GM12878 (cell line): Measurements from ENCODE around the gene FBXO17.

Experiments
- ASH2L ChIP-seq: fragments of 300-600, 200-600 bp; sonication (generic); IDR thresholded peaks from 2 replicates; pipeline ENCODE4 v1.6.1; 2017; ENCODE audit warnings: low read depth, mild to moderate bottlenecking, borderline replicate concordance
- CEBPB ChIP-seq, 2 experiments: fragments of 150-350 bp in 1 of 2; IDR thresholded peaks; 2 replicates each; pipeline ENCODE4 v1.6.1; 2012 to 2014; ENCODE audit warnings: low read depth in 2 of 2, low read length in 2 of 2, borderline replicate concordance in 1 of 2, inconsistent platforms in 1 of 2
- CTCF ChIP-seq, 3 experiments: IDR thresholded peaks in 2 of 3; conservative IDR thresholded peaks in 1 of 3; 2 replicates each; pipeline ENCODE4 v1.5.1; 2011; ENCODE audit warnings: low read depth in 3 of 3, low read length in 3 of 3, mild to moderate bottlenecking in 3 of 3, control low read depth in 2 of 3, moderate library complexity in 2 of 3, inconsistent platforms in 1 of 3, mixed read lengths in 1 of 3; ENCODE audit not compliant: control insufficient read depth in 2 of 3, insufficient read depth in 1 of 3; ENCODE audit errors: extremely low read depth in 1 of 3
- FOXK2 ChIP-seq: fragments of 450-650 bp; IDR thresholded peaks from 2 replicates; pipeline ENCODE4 v1.6.1; 2017; ENCODE audit warnings: mild to moderate bottlenecking, moderate library complexity
- JUNB ChIP-seq: IDR thresholded peaks from 2 replicates; pipeline ENCODE4 v1.6.1; 2016; ENCODE audit warnings: antibody characterized with exemption, mild to moderate bottlenecking
- JUND ChIP-seq: IDR thresholded peaks from 2 replicates; pipeline ENCODE4 v1.6.1; 2012; ENCODE audit warnings: low read depth, mild to moderate bottlenecking, low read length, improper control_type of control experiment, moderate library complexity
- NR2C2 ChIP-seq: IDR thresholded peaks from 2 replicates; pipeline ENCODE4 v1.6.1; 2011; ENCODE audit warnings: borderline replicate concordance, low read depth; ENCODE audit not compliant: control insufficient read depth, insufficient read length
- NR2F1 ChIP-seq: fragments of 450-650 bp; conservative IDR thresholded peaks from 2 replicates; pipeline ENCODE4 v1.6.1; 2017; ENCODE audit warnings: mild to moderate bottlenecking
- POLR2AphosphoS5 ChIP-seq: IDR thresholded peaks from 2 replicates; pipeline ENCODE4 v1.6.1; 2011; ENCODE audit warnings: mild to moderate bottlenecking, low read length, inconsistent platforms
- SREBF2 ChIP-seq: IDR thresholded peaks from 2 replicates; pipeline ENCODE4 v1.6.1; 2012; ENCODE audit warnings: mild to moderate bottlenecking, low read length
- YY1 ChIP-seq: IDR thresholded peaks from 2 replicates; pipeline ENCODE4 v1.6.1; 2011; ENCODE audit warnings: low read depth, mild to moderate bottlenecking, low read length
- ZBTB33 ChIP-seq: fragments of 450-650 bp; IDR thresholded peaks from 2 replicates; pipeline ENCODE4 v1.6.1; 2017; ENCODE audit warnings: mild to moderate bottlenecking
- ZNF384 ChIP-seq: IDR thresholded peaks from 2 replicates; pipeline ENCODE4 v1.6.1; 2012; ENCODE audit warnings: low read depth, mild to moderate bottlenecking, low read length, improper control_type of control experiment, borderline replicate concordance

GRCh38 chr19:38952395-38953165 is 23.0 kb downstream of the FBXO17 start:
- TF ChIP-seq JUNB (no peak), SREBF2 (no peak), FOXK2 (no peak), CTCF (IDR thresholded peaks at IDR 0.05 in 2 of 3, conservative IDR thresholded peaks at IDR 0.05 in 1 of 3; ENCODE audit: control insufficient read depth in 2 of 3, extremely low read depth in 1 of 3, insufficient read depth in 1 of 3, low read depth in 3 of 3, low read length in 3 of 3) (peak; percentile 46 to 53 (median 52); a peak in 5 of 6 replicates), CEBPB (IDR thresholded peaks at IDR 0.05; ENCODE audit: borderline replicate concordance in 1 of 2, low read depth in 2 of 2, low read length in 2 of 2) (no peak), NR2F1 (no peak), ZBTB33 (no peak), NR2C2 (no peak), POLR2AphosphoS5 (no peak), ASH2L (no peak), JUND (no peak), YY1 (no peak), ZNF384 (no peak)
